HG03103 (cell line): ENCODE data around the gene GPSM1.

Source experiments
- ATAC-seq: cut with Tn5 transposase; IDR thresholded peaks from one replicate; pipeline ENCODE4 v1.9.1; 2021; ENCODE audit warnings: low read depth; ENCODE audit not compliant: unreplicated experiment

Gene GPSM1

GRCh38 chr9:136372006-136372405, 44.7 kb downstream of the GPSM1 start:
- ATAC-seq = no peak

GRCh38 chr9:136372561-136373299, 45.4 kb downstream of the GPSM1 start:
- ATAC-seq = no peak

GRCh38 chr9:136373300-136374182, 46.2 kb downstream of the GPSM1 start, which contains the start of gene CARD9:
Gene CARD9, minus strand, starts transcription at chr9:136373669. Its CDS starts 1,591 bp downstream, at chr9:136372078.
- no peak for ATAC-seq

- ATAC-seq = no peak
Observed at GRCh38 chr9:136374183-136374575, 46.8 kb downstream of the GPSM1 start.

GRCh38 chr9:136375096-136375495, 47.8 kb downstream of the GPSM1 start:
- no peak for ATAC-seq

- no peak for ATAC-seq
Observed at GRCh38 chr9:136376457-136376856, 49.1 kb downstream of the GPSM1 start.

GRCh38 chr9:136377341-136378169, 50.2 kb downstream of the GPSM1 start:
- ATAC-seq = no peak

- no peak for ATAC-seq
Observed at GRCh38 chr9:136378170-136379002, 51.0 kb downstream of the GPSM1 start.

GRCh38 chr9:136379003-136379287, 51.6 kb downstream of the GPSM1 start:
- ATAC-seq = no peak

- ATAC-seq = no peak
Observed at GRCh38 chr9:136379401-136379800, 52.1 kb downstream of the GPSM1 start.

GRCh38 chr9:136379891-136380290, 52.6 kb downstream of the GPSM1 start:
- no peak for ATAC-seq

- no peak for ATAC-seq
Observed at GRCh38 chr9:136380381-136380780, 53.0 kb downstream of the GPSM1 start.

- no peak for ATAC-seq
Observed at GRCh38 chr9:136381311-136381710, 54.0 kb downstream of the GPSM1 start.

GRCh38 chr9:136381966-136382513, 54.7 kb downstream of the GPSM1 start:
- no peak for ATAC-seq

GRCh38 chr9:136383436-136383835, 56.1 kb downstream of the GPSM1 start:
- no peak for ATAC-seq

GRCh38 chr9:136385015-136385414, 57.7 kb downstream of the GPSM1 start:
- ATAC-seq = no peak

GRCh38 chr9:136386018-136386417, 58.7 kb downstream of the GPSM1 start:
- no peak for ATAC-seq

GRCh38 chr9:136387217-136387616, 59.9 kb downstream of the GPSM1 start:
- no peak for ATAC-seq

- ATAC-seq = no peak
Observed at GRCh38 chr9:136389396-136389795, 62.1 kb downstream of the GPSM1 start.
